ENCODE measurements around the gene MTUS2.

MTUS2 gene

DNA sequence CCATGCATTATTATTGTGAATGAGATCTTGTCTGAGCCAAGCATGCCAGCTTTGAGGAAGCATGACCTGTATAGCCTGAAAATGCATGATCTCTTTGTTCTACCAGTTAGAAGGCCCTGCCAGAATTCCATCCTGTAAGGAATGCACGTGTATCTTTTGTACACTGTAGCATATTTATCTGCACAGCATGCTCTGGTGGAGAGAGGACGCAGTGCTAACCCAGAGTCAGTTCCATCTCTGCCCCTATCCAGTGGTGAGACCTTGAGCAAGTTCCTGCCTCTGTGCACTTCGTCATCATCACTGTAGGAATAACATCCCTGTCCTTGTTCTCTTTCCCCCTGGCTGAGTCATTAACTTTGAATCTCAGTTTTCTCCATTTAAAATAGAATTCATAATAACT, 541.6 kb downstream of the MTUS2 start:
- no peak for DNase-seq (ENCODE audit: low read depth, low spot score)
- Histone ChIP-seq H3K4me1 (ENCODE audit: insufficient read depth, insufficient read length) (no peaks in the 10 kb centered on the region), H3K27me3 (ENCODE audit: insufficient read depth, insufficient read length) (no peaks in the 10 kb centered on the region)

GRCh38 chr13:29362849-29363604, 542.9 kb downstream of the MTUS2 start:
- DNase-seq (ENCODE audit: low read depth, low spot score): peak; percentile 38

More for the DNA sequence above, 541.6 kb downstream of the MTUS2 start:
- Histone ChIP-seq H3K4me3 (ENCODE audit: insufficient read length, low read depth) (no peak overlapping the region), H3K9ac (ENCODE audit: insufficient read length, low read depth) (no peak overlapping the region), H3K36me3 (ENCODE audit: insufficient read depth, insufficient read length, low read length) (no peaks in the 10 kb centered on the region), H3K9me3 (ENCODE audit: insufficient read depth, low read length) (no peaks in the 10 kb centered on the region; the same call in 1 of the 2 replicates)
- TF ChIP-seq YY1 (IDR thresholded peaks at IDR 0.05; ENCODE audit: insufficient read depth, insufficient read length): no peak
- TF ChIP-seq ZNF274 (IDR thresholded peaks at IDR 0.05; ENCODE audit: low read depth, low read length): no peak
- no peak for TF ChIP-seq SUZ12 (IDR thresholded peaks at IDR 0.05; ENCODE audit: extremely low read depth, insufficient read depth, insufficient read length)

GRCh38 chr13:29369060-29369743, 549.1 kb downstream of the MTUS2 start:
- Histone ChIP-seq H3K9me3 (ENCODE audit: insufficient read depth, low read length) (no peaks in the 10 kb centered on the region; the same call in 1 of the 2 replicates), H3K9ac (ENCODE audit: insufficient read length, low read depth) (no peak overlapping the region), H3K4me1 (ENCODE audit: insufficient read depth, insufficient read length) (no peaks in the 10 kb centered on the region), H3K36me3 (ENCODE audit: insufficient read depth, insufficient read length, low read length) (no peaks in the 10 kb centered on the region), H3K27me3 (ENCODE audit: insufficient read depth, insufficient read length) (no peaks in the 10 kb centered on the region), H3K4me3 (ENCODE audit: insufficient read length, low read depth) (no peak overlapping the region)
- no peak for TF ChIP-seq YY1 (IDR thresholded peaks at IDR 0.05; ENCODE audit: insufficient read depth, insufficient read length)
- TF ChIP-seq ZNF274 (IDR thresholded peaks at IDR 0.05; ENCODE audit: low read depth, low read length): no peak
- no peak for TF ChIP-seq SUZ12 (IDR thresholded peaks at IDR 0.05; ENCODE audit: extremely low read depth, insufficient read depth, insufficient read length)
- peak; percentile 33 for DNase-seq (ENCODE audit: low read depth, low spot score)

More at GRCh38 chr13:29362849-29363604, 542.9 kb downstream of the MTUS2 start:
- no peaks in the 10 kb centered on the region for H3K4me1 ChIP-seq (ENCODE audit: insufficient read depth, insufficient read length)
- no peak overlapping the region for H3K4me3 ChIP-seq (ENCODE audit: insufficient read length, low read depth)
- no peak overlapping the region for H3K9ac ChIP-seq (ENCODE audit: insufficient read length, low read depth)
- no peaks in the 10 kb centered on the region for H3K27me3 ChIP-seq (ENCODE audit: insufficient read depth, insufficient read length)
- H3K36me3 ChIP-seq (ENCODE audit: insufficient read depth, insufficient read length, low read length): no peaks in the 10 kb centered on the region
- no peaks in the 10 kb centered on the region; the same call in 1 of the 2 replicates for H3K9me3 ChIP-seq (ENCODE audit: insufficient read depth, low read length)
- TF ChIP-seq YY1 (IDR thresholded peaks at IDR 0.05; ENCODE audit: insufficient read depth, insufficient read length): no peak
- TF ChIP-seq SUZ12 (IDR thresholded peaks at IDR 0.05; ENCODE audit: extremely low read depth, insufficient read depth, insufficient read length): no peak
- TF ChIP-seq ZNF274 (IDR thresholded peaks at IDR 0.05; ENCODE audit: low read depth, low read length): no peak

DNA sequence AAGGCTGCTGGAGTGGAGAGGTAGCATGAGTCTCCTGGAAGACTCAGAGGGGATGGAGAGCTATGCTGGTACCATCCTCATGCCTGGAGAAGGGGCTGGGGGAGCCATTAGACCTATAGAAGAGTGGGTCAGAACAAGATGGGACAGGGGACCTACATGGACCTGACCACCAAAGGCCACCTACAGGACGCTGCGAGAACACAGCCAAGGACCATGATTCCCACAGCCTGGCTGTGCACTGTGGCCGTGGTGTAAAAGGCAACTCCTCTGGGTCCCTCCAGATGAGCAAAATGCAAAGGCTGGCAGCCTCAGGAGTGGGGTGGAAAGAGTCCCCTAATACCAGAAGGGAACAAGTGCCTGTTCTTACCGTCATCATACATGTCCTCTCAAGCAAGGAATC, 559.1 kb downstream of the MTUS2 start:
- DNase-seq (ENCODE audit: low read depth, low spot score): no peak
- Histone ChIP-seq H3K4me3 (ENCODE audit: insufficient read length, low read depth) (no peak overlapping the region), H3K9ac (ENCODE audit: insufficient read length, low read depth) (no peak overlapping the region), H3K27me3 (ENCODE audit: insufficient read depth, insufficient read length) (no peaks in the 10 kb centered on the region), H3K9me3 (ENCODE audit: insufficient read depth, low read length) (0 out of 2 replicates have a peak, but pooled peaks cover 10% of the 10 kb centered on the region), H3K4me1 (ENCODE audit: insufficient read depth, insufficient read length) (no peaks in the 10 kb centered on the region), H3K36me3 (ENCODE audit: insufficient read depth, insufficient read length, low read length) (no peaks in the 10 kb centered on the region)
- no peak for TF ChIP-seq YY1 (IDR thresholded peaks at IDR 0.05; ENCODE audit: insufficient read depth, insufficient read length)
- no peak for TF ChIP-seq ZNF274 (IDR thresholded peaks at IDR 0.05; ENCODE audit: low read depth, low read length)
- no peak for TF ChIP-seq SUZ12 (IDR thresholded peaks at IDR 0.05; ENCODE audit: extremely low read depth, insufficient read depth, insufficient read length)

- Histone ChIP-seq H3K9ac (ENCODE audit: insufficient read length, low read depth) (no peak overlapping the region), H3K4me3 (ENCODE audit: insufficient read length, low read depth) (no peak overlapping the region), H3K9me3 (ENCODE audit: insufficient read depth, low read length) (0 out of 2 replicates have a peak, but pooled peaks cover 10% of the 10 kb centered on the region), H3K36me3 (ENCODE audit: insufficient read depth, insufficient read length, low read length) (no peaks in the 10 kb centered on the region), H3K4me1 (ENCODE audit: insufficient read depth, insufficient read length) (no peaks in the 10 kb centered on the region), H3K27me3 (ENCODE audit: insufficient read depth, insufficient read length) (no peaks in the 10 kb centered on the region)
- TF ChIP-seq ZNF274 (IDR thresholded peaks at IDR 0.05; ENCODE audit: low read depth, low read length): no peak
- TF ChIP-seq SUZ12 (IDR thresholded peaks at IDR 0.05; ENCODE audit: extremely low read depth, insufficient read depth, insufficient read length): no peak
- TF ChIP-seq YY1 (IDR thresholded peaks at IDR 0.05; ENCODE audit: insufficient read depth, insufficient read length): no peak
- no peak for DNase-seq (ENCODE audit: low read depth, low spot score)
Observed at GRCh38 chr13:29379865-29380264, 559.7 kb downstream of the MTUS2 start.

- Histone ChIP-seq H3K9ac (ENCODE audit: insufficient read length, low read depth) (no peak overlapping the region), H3K27me3 (ENCODE audit: insufficient read depth, insufficient read length) (no peaks in the 10 kb centered on the region), H3K4me3 (ENCODE audit: insufficient read length, low read depth) (no peak overlapping the region), H3K36me3 (ENCODE audit: insufficient read depth, insufficient read length, low read length) (no peaks in the 10 kb centered on the region), H3K4me1 (ENCODE audit: insufficient read depth, insufficient read length) (no peaks in the 10 kb centered on the region), H3K9me3 (ENCODE audit: insufficient read depth, low read length) (0 out of 2 replicates have a peak, but pooled peaks cover 10% of the 10 kb centered on the region)
- TF ChIP-seq YY1 (IDR thresholded peaks at IDR 0.05; ENCODE audit: insufficient read depth, insufficient read length) (no peak), ZNF274 (IDR thresholded peaks at IDR 0.05; ENCODE audit: low read depth, low read length) (no peak), SUZ12 (IDR thresholded peaks at IDR 0.05; ENCODE audit: extremely low read depth, insufficient read depth, insufficient read length) (no peak)
- no peak for DNase-seq (ENCODE audit: low read depth, low spot score)
Observed at GRCh38 chr13:29382021-29382420, 561.9 kb downstream of the MTUS2 start.

DNA sequence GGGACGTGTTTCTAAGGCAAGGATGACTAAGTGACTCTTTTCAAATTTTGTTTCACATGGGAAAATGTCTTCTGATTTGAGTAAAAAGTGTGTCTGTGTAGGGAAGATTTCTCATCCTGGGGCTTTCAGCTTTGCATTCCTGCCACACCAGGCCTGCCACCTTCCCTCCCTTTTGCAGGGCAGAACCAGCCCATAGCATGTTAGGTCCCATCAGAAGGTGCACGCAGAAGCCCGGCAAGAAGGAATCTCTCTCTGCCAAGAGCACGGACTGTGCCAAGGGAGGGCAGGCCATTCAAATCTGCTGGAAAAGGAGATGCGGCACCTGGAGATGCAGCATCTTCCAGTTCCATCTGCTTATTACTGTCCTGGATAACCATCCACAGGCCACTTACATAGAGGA, 563.3 kb downstream of the MTUS2 start:
- H3K4me1 ChIP-seq (ENCODE audit: insufficient read depth, insufficient read length): no peaks in the 10 kb centered on the region
- no peak overlapping the region for H3K4me3 ChIP-seq (ENCODE audit: insufficient read length, low read depth)
- TF ChIP-seq YY1 (IDR thresholded peaks at IDR 0.05; ENCODE audit: insufficient read depth, insufficient read length): no peak
- TF ChIP-seq ZNF274 (IDR thresholded peaks at IDR 0.05; ENCODE audit: low read depth, low read length): no peak
- TF ChIP-seq SUZ12 (IDR thresholded peaks at IDR 0.05; ENCODE audit: extremely low read depth, insufficient read depth, insufficient read length): no peak
- 0 out of 2 replicates have a peak, but pooled peaks cover 9% of the 10 kb centered on the region for H3K9me3 ChIP-seq (ENCODE audit: insufficient read depth, low read length)
- no peak for DNase-seq (ENCODE audit: low read depth, low spot score)
- H3K36me3 ChIP-seq (ENCODE audit: insufficient read depth, insufficient read length, low read length): no peaks in the 10 kb centered on the region
- no peak overlapping the region for H3K9ac ChIP-seq (ENCODE audit: insufficient read length, low read depth)
- no peaks in the 10 kb centered on the region for H3K27me3 ChIP-seq (ENCODE audit: insufficient read depth, insufficient read length)
